ENCODE data around the gene CREBRF.

DNA sequence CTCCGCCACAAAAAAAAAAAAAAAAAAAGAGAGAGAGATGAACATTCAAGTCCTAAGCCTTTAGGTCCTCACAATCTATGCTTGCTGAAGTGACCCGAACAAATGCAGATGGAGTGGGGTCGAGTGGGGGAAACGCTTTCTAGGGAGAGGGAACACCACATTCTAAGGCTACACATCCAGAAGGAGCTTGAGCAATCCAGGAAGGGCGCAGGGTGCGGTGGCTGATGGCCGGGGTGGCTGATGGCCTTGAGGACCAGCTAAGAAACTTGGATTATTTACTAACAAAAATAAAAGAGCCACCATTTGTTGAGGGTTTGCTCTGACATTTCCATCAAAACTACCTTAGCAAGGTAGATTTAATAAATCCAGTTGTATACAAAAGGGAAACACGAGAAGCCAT is 87.4 kb downstream of the CREBRF start:
- TF ChIP-seq, protein P1, sequence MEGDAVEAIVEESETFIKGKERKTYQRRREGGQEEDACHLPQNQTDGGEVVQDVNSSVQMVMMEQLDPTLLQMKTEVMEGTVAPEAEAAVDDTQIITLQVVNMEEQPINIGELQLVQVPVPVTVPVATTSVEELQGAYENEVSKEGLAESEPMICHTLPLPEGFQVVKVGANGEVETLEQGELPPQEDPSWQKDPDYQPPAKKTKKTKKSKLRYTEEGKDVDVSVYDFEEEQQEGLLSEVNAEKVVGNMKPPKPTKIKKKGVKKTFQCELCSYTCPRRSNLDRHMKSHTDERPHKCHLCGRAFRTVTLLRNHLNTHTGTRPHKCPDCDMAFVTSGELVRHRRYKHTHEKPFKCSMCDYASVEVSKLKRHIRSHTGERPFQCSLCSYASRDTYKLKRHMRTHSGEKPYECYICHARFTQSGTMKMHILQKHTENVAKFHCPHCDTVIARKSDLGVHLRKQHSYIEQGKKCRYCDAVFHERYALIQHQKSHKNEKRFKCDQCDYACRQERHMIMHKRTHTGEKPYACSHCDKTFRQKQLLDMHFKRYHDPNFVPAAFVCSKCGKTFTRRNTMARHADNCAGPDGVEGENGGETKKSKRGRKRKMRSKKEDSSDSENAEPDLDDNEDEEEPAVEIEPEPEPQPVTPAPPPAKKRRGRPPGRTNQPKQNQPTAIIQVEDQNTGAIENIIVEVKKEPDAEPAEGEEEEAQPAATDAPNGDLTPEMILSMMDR (conservative IDR thresholded peaks at IDR 0.05; ENCODE audit: low read depth in 2 of 2): no peak
- TF ChIP-seq, protein P2, sequence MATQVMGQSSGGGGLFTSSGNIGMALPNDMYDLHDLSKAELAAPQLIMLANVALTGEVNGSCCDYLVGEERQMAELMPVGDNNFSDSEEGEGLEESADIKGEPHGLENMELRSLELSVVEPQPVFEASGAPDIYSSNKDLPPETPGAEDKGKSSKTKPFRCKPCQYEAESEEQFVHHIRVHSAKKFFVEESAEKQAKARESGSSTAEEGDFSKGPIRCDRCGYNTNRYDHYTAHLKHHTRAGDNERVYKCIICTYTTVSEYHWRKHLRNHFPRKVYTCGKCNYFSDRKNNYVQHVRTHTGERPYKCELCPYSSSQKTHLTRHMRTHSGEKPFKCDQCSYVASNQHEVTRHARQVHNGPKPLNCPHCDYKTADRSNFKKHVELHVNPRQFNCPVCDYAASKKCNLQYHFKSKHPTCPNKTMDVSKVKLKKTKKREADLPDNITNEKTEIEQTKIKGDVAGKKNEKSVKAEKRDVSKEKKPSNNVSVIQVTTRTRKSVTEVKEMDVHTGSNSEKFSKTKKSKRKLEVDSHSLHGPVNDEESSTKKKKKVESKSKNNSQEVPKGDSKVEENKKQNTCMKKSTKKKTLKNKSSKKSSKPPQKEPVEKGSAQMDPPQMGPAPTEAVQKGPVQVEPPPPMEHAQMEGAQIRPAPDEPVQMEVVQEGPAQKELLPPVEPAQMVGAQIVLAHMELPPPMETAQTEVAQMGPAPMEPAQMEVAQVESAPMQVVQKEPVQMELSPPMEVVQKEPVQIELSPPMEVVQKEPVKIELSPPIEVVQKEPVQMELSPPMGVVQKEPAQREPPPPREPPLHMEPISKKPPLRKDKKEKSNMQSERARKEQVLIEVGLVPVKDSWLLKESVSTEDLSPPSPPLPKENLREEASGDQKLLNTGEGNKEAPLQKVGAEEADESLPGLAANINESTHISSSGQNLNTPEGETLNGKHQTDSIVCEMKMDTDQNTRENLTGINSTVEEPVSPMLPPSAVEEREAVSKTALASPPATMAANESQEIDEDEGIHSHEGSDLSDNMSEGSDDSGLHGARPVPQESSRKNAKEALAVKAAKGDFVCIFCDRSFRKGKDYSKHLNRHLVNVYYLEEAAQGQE (IDR thresholded peaks at IDR 0.05; ENCODE audit: unreplicated experiment): no peak
- TF ChIP-seq EZH2phosphoT487 (IDR thresholded peaks at IDR 0.05; ENCODE audit: unreplicated experiment): no peak
- no peak for TF ChIP-seq EZH2 (IDR thresholded peaks at IDR 0.05; ENCODE audit: low read depth, unreplicated experiment)
- TF ChIP-seq POLR2AphosphoS5 (IDR thresholded peaks at IDR 0.05; ENCODE audit: low read depth): no peak
- TF ChIP-seq STAT1 (IDR thresholded peaks at IDR 0.05; ENCODE audit: unreplicated experiment): no peak
- TF ChIP-seq JUNB (IDR thresholded peaks at IDR 0.05; ENCODE audit: unreplicated experiment): no peak
- TF ChIP-seq ZNF331 (CRISPR knock-in tag; IDR thresholded peaks at IDR 0.05; ENCODE audit: low read depth): no peak
- TF ChIP-seq NANOG (IDR thresholded peaks at IDR 0.05; ENCODE audit: borderline replicate concordance): no peak
